Measurements from ENCODE around the gene RAB40C. TPM values are rescaled to one million over a fixed set of nuclear protein-coding genes. Genes with fewer than 3 reads are reported as not detected.
A peak's percentile ranks its signal among the peaks of the same experiment; 100 is the strongest.

Gene RAB40C
- total RNA-seq, 1 experiment from 2014 or later = 19.1 TPM

DNA sequence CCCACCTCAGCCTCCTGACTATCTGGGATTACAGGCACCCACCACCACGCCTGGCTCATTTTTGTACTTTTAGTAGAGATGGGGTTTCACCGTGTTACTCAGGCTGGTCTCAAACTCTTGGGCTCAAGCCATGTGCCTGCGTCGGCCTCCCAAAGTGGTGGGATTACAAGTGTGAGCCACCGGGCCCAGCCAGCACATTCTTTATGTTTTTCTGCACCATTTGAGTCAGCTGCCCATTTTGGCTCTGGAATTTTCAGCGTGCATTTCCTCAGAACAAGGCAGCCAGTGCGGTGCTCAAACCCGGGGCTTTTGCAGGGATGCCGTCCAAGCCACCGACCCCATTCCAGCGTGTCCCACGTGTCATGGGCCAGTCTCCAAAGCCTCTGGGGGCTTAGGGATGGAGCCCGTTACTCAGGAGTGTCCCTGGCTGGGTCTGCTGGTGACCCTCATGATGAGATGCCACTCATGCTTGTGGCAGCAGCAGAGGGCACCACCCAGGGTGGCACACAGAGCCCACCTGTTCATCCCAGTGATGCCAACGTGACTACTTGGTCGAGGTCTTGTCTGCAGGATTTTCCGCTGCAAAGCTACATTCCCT is 3.7 kb upstream of the RAB40C start:
- no peaks in the 10 kb centered on the region for H3K27me3 Mint-ChIP-seq (ENCODE audit: insufficient read depth, unreplicated experiment)
- CTCF ChIA-PET = interaction anchor here (0.5 to 1.2 kb wide), 3 partner anchors 9 to 59 kb away, joined by 3 to 6 read pairs (median 3); partner anchors contain the start of gene CAPN15
- H3K27ac Mint-ChIP-seq (ENCODE audit: unreplicated experiment) = no peak overlapping the region
- intact Hi-C loops (cut with micrococcal nuclease; ENCODE audit: unreplicated experiment) = loop anchor here (5.0 kb wide), 1 partner anchor 59 kb away; the partner anchor contains the start of gene CAPN15
- Histone ChIP-seq H3K27me3 (replicated peaks; ENCODE audit: control insufficient read depth, insufficient read depth, low read length) (no peaks in the 10 kb centered on the region), H3K36me3 (ENCODE audit: control insufficient read depth, insufficient read depth, low read length) (no peaks in the 10 kb centered on the region; the same call in none of the 2 replicates), H3K9me3 (no peaks in the 10 kb centered on the region), H3K4me3 (ENCODE audit: low read depth, low read length) (no peak overlapping the region), H3K4me1 (peaks cover 3% of the 10 kb centered on the region; the same call in 1 of the 2 replicates)
- peaks cover 39% of the 10 kb centered on the region for H3K36me3 Mint-ChIP-seq (ENCODE audit: insufficient read depth, unreplicated experiment)
- H3K4me3 Mint-ChIP-seq (ENCODE audit: unreplicated experiment) = no peak overlapping the region
- H3K4me1 Mint-ChIP-seq (ENCODE audit: low read depth, unreplicated experiment) = peaks cover 8% of the 10 kb centered on the region
- POLR2A ChIA-PET = no interaction called here
- H3K9me3 Mint-ChIP-seq (ENCODE audit: unreplicated experiment) = no peaks in the 10 kb centered on the region
- no TSS peak for BruUV-seq (replicated peaks)
- no peak for DNase-seq
- TF ChIP-seq, protein P1, sequence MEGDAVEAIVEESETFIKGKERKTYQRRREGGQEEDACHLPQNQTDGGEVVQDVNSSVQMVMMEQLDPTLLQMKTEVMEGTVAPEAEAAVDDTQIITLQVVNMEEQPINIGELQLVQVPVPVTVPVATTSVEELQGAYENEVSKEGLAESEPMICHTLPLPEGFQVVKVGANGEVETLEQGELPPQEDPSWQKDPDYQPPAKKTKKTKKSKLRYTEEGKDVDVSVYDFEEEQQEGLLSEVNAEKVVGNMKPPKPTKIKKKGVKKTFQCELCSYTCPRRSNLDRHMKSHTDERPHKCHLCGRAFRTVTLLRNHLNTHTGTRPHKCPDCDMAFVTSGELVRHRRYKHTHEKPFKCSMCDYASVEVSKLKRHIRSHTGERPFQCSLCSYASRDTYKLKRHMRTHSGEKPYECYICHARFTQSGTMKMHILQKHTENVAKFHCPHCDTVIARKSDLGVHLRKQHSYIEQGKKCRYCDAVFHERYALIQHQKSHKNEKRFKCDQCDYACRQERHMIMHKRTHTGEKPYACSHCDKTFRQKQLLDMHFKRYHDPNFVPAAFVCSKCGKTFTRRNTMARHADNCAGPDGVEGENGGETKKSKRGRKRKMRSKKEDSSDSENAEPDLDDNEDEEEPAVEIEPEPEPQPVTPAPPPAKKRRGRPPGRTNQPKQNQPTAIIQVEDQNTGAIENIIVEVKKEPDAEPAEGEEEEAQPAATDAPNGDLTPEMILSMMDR (IDR thresholded peaks at IDR 0.05; ENCODE audit: insufficient read depth in 1 of 2, low read depth in 1 of 2, low read length in 1 of 2, severe bottlenecking in 1 of 2, unreplicated experiment in 1 of 2) = no peak

DNA sequence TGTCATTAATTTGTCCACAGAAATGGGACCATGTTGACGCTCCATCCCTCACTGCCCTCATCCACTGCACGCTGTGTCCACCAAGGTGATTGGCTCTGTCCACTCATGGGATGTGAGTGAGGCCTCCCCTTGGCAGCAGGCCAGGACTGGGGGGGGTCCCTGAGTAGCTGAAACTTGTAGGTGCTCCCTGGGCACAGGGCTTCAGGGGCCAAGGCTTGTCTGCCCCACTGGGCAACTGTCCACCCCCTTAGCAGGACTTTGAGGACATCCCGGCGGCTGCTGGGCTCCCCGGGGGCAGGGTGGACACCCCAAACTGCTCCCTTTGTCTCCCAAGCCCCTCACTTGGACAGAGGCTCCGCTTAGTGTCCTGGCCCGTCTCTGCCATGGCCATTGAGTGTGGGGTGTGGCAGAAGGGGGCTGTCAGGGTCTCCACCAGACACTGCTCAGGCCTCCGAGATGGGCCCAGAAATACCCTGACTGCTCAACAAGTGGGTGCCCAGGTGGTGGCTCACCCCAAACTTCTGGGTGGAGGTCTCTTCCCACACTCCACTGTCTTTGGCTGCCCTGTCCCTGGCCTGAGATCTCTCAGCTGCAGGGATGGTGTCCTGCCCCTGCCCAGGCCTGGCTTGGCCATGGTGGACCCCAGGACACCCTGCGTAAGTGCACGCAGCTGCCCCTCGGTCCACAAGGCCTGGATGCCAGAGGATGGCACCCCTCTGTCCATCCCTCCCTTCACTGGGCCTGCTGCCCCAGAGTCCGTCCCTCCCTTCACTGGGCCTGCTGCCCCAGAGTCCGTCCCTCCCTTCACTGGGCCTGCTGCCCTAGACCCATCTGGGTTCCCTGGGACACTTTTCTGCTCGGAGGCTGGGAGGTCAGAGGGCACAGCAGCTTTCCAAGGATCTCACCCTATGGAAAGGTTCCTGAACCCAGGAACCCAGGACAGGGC is 2.9 kb upstream of the RAB40C start:
- H3K4me1 ChIP-seq = peaks cover 7% of the 10 kb centered on the region
- H3K4me1 Mint-ChIP-seq (ENCODE audit: low read depth, unreplicated experiment) = peaks cover 12% of the 10 kb centered on the region
- H3K4me3 ChIP-seq (ENCODE audit: low read depth, low read length) = no peak overlapping the region
- H3K36me3 ChIP-seq (ENCODE audit: control insufficient read depth, insufficient read depth, low read length) = no peaks in the 10 kb centered on the region; the same call in none of the 2 replicates
- peak overlapping the region; percentile 75 for H3K4me3 Mint-ChIP-seq (ENCODE audit: unreplicated experiment)
- intact Hi-C loops (cut with micrococcal nuclease; ENCODE audit: unreplicated experiment) = loop anchor here (5.0 kb wide), 1 partner anchor 60 kb away; the partner anchor contains the start of gene CAPN15
- BruUV-seq (replicated peaks) = no TSS peak
- no peaks in the 10 kb centered on the region for H3K27me3 ChIP-seq (replicated peaks; ENCODE audit: control insufficient read depth, insufficient read depth, low read length)
- no peaks in the 10 kb centered on the region for H3K27me3 Mint-ChIP-seq (ENCODE audit: insufficient read depth, unreplicated experiment)
- peak overlapping the region; percentile 25 for H3K27ac Mint-ChIP-seq (ENCODE audit: unreplicated experiment)
- H3K36me3 Mint-ChIP-seq (ENCODE audit: insufficient read depth, unreplicated experiment) = peaks cover 39% of the 10 kb centered on the region
- no peaks in the 10 kb centered on the region for H3K9me3 Mint-ChIP-seq (ENCODE audit: unreplicated experiment)
- DNase-seq = no peak
- ChIA-PET POLR2A (interaction anchor here (0.7 kb wide), 1 partner anchor 129 kb away, joined by 11 read pairs; no protein-coding TSS in a partner anchor), CTCF (interaction anchor here (0.5 kb wide), 1 partner anchor 59 kb away, joined by 3 read pairs; the partner anchor contains the start of gene CAPN15)
- TF ChIP-seq, protein P1 (IDR thresholded peaks at IDR 0.05; ENCODE audit: insufficient read depth in 1 of 2, low read depth in 1 of 2, low read length in 1 of 2, severe bottlenecking in 1 of 2, unreplicated experiment in 1 of 2) = no peak
- no peaks in the 10 kb centered on the region for H3K9me3 ChIP-seq

DNA sequence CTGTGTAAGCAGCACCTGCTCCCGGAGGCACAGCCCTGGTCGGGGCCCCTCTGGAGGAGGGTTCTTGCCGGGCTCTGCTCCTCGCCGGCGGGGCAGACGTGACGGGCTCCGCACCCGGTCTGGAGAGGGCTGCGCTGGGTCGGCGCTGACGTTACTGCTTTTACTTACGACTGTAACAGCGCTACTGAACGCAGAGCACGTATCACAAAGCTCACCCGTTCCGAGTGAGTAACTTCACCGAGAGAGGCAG is 1.3 kb upstream of the RAB40C start:
- Histone ChIP-seq H3K27me3 (replicated peaks; ENCODE audit: control insufficient read depth, insufficient read depth, low read length) (no peaks in the 10 kb centered on the region), H3K36me3 (ENCODE audit: control insufficient read depth, insufficient read depth, low read length) (no peaks in the 10 kb centered on the region; the same call in 1 of the 2 replicates), H3K4me1 (peaks cover 23% of the 10 kb centered on the region), H3K9me3 (no peaks in the 10 kb centered on the region), H3K4me3 (ENCODE audit: low read depth, low read length) (peak overlapping the region; percentile 77)
- Mint-ChIP-seq H3K4me1 (ENCODE audit: low read depth, unreplicated experiment) (peaks cover 21% of the 10 kb centered on the region), H3K27me3 (ENCODE audit: insufficient read depth, unreplicated experiment) (no peaks in the 10 kb centered on the region), H3K27ac (ENCODE audit: unreplicated experiment) (peak overlapping the region; percentile 95), H3K4me3 (ENCODE audit: unreplicated experiment) (peak overlapping the region; percentile 75), H3K9me3 (ENCODE audit: unreplicated experiment) (no peaks in the 10 kb centered on the region), H3K36me3 (ENCODE audit: insufficient read depth, unreplicated experiment) (peaks cover 40% of the 10 kb centered on the region)
- intact Hi-C loops (cut with micrococcal nuclease; ENCODE audit: unreplicated experiment) = loop anchor here (2.0 to 5.0 kb wide), 2 partner anchors 48 to 61 kb away; partner anchors contain the start of genes CAPN15 and METTL26
- TF ChIP-seq, protein P1 (IDR thresholded peaks at IDR 0.05; ENCODE audit: insufficient read depth in 1 of 2, low read depth in 1 of 2, low read length in 1 of 2, severe bottlenecking in 1 of 2, unreplicated experiment in 1 of 2) = no peak
- ChIA-PET CTCF (no interaction called here), POLR2A (no interaction called here)
- peak in 1 of 2 experiments; percentile 60 for DNase-seq
- no TSS peak for BruUV-seq (replicated peaks)

All from Caco-2 (cell line).